ENCODE measurements around the gene ABCD3.

Gene ABCD3

DNA sequence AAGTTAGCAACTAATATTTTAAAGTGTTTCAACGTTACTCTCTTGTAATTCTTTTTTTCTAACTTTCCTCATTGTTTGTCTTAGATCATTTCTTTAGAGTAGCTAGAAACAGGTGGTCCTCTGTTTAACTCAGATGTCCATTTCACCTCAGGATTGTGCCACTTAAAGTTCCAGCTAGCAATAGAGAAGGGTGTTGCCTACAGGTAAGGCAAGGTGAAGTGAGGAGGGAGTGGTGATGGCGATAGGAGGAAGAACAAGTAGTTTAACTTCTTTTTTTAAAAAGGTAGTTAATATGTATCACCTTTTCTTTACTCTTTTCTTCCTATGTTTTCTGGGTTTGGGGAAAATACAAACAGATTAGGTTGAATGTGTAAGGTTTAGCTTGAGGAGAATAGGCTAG is 44.4 kb downstream of the ABCD3 start:
- no peak for DNase-seq (ENCODE audit: low read depth)

GRCh38 chr1:94463056-94463764 is 45.0 kb downstream of the ABCD3 start:
- no peak for DNase-seq (ENCODE audit: low read depth)

DNA sequence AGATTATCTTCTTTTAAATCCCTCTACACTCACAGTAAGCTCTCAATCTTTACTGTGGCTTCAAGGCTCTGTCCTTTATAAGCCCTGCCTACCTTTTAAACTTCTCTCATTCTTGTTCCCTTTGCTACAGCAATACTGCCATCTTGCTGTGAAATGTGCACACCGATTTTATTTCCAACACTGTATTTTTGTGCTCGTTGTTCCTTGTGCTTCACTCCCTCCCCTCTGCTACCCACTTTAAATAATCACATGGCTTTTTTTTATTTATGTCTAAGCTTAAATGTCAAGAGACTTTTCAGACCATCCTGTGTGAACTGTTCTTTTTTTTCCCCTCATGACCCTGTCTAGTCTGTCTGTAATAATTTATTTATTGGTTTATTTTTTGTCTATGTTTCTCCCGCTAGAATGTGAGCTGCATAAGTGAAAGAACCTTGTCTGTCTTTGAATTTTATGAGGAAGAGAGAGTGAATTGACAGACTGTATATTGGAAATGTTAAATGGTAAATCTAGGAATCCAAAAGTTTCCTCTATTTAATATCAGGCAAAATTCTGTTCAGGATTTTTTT is 45.7 kb downstream of the ABCD3 start:
- DNase-seq (ENCODE audit: low read depth), result no peak

DNA sequence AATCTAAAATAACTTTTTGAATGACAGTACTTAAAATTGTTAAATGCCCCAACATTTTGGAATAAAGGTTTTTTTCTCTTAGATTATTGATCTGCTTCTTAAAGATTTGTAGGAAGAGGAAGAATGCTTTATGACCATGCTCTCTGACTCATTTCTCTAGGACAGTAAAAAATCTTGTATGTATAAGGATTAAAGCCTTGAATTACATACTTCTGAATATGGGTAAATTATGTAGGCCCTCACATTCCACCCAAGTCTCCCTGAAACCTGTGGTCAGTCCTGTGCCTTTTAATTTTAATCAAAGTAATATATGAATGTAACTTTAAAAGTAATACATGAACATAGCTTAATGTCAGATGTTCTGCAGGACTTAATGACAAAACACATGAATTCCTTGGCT is 50.5 kb downstream of the ABCD3 start:
- DNase-seq (ENCODE audit: low read depth), result no peak

DNA sequence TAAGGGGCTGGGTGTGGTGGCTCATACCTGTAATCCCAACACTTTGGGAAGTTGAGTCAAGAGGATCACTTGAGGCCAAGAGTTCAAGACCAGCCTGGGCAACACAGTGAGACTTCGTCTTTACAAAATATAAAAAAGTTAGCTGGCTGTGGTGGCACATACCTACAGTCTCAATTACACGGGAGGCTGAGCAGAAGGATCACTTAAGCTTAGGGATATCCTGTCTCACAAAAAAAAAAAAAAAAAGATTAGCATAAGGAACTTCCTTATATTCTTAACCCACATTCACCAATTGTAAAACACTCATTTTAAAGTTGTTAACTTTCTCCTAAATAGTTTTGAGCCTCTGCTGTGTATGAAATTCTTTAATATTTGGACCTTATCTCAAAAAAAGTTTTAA is 53.1 kb downstream of the ABCD3 start:
- no peak for DNase-seq (ENCODE audit: low read depth)

DNA sequence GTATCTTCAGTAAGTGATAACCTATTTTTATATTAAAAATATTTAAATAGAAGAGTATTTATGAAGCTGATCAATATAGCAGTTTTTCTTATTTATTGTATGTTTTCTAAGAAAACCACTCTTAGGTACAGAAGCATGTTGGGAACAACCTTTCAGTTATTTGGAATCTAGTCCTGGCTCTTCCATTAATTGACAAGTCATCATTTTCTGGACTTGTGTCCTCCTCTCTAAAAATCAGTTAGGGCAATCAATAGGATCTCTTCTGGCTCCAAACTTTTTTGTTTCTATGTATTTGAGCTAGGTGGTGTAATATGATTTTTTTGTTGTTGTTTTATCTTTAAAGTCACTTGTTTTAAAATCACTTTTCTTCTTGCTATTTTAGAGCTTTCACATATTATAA is 57.0 kb downstream of the ABCD3 start:
- no peak for DNase-seq (ENCODE audit: low read depth)

- no peak for DNase-seq (ENCODE audit: low read depth)
These were observed 61.5 kb downstream of the ABCD3 start for GRCh38 chr1:94479682-94480081.

DNA sequence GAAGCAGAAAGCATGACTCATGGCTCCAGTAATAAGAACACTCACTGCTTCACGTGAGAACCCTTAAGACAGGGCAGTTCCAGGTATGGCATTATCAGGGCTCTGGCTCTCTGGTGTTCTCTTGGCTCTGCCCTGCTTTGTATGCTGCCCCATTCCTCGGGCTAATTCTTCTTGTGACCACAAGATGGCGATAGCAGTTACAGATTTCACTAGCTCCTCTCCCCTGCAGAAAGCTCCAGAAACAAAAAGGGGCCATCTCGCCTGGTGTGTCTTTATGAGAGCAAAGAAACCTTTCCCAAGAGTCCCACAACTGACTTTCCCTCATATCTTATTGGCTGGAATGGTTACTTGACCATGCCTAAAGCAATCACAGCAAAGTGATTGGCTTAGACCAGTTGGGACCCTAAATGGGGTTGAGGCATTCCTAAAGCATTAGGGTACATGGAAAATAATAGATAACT is 63.3 kb downstream of the ABCD3 start:
- no peak for DNase-seq (ENCODE audit: low read depth)

DNA sequence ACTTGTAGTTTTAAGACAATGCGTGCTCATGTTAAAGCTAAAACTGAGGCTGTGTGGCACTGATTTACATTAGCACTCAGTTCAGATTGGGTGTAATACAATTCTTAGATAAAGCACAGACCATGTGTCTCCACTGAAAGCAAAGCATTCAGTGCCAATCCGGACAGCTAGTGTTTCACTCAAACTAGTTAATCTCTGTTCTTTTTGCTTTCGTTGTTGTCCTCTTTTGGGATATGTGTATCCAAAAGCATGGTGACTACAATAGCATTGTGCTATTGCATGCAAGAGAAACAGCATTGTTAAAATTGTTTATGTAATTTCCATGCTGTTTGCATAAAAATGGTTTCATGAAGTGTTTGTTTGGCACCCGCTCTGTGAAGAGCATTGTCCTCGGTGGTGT is 68.8 kb downstream of the ABCD3 start:
- no peak for DNase-seq (ENCODE audit: low read depth)

DNA sequence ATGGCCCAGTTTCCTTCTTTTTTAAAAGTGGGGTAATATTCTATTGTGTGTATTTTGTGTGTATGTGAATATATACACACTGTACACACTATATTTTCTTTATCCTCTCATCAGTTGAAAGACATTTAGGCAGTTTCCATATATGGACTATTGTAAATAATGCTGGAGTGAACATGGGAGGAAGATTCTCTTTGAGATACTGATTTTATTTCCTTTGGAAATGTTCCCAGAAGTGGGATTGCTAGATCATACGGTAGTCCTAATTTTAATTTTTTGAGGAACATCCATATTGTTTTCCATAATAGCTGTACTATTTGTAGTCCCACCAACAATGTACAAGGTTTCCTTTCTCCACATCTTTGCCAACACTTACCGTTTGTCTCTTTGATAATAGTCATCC is 72.4 kb downstream of the ABCD3 start:
- no peak for DNase-seq (ENCODE audit: low read depth)

- DNase-seq (ENCODE audit: low read depth), result no peak
These were observed 78.0 kb downstream of the ABCD3 start for GRCh38 chr1:94496076-94496755.

DNA sequence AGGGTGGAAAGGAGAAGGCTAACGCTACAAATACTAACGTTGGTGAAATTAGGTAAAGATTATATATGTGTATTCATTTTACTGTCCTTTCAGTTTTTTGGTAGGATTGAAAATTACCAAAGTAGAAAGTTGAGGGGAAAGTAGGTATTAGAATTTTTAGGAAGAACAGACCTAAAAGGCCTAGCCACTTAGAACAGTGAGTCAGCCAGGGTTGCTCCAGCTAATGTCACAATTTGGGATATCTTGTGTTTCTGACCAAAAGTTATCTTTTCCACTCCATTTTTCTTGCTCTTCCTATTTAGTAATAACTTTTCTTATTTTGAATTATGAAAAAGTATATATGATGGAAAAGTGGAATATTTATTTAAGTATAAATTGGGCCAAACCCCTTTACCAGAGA is 83.2 kb downstream of the ABCD3 start:
- DNase-seq (ENCODE audit: low read depth), result no peak

DNA sequence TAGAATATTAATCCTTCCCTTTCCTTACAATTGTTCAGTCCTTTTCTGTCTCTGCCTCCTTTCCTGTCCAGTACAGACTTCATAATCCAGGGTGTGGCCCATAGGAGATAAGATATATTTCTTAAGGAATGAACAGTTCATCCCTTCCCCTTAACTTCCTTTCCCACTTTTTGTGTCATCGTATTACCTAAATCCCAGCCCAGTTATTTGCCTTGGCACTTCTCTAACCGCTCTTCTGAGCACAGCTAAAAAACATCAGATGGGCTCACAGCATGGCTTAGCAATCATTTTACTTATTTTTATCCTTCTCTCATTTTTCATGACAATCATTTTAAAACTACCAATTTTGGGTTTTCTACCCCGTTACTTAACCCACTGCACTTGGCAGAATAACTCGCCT is 83.7 kb downstream of the ABCD3 start:
- no peak for DNase-seq (ENCODE audit: low read depth)

GRCh38 chr1:94503153-94503552 is 85.0 kb downstream of the ABCD3 start:
- no peak for DNase-seq (ENCODE audit: low read depth)

DNA sequence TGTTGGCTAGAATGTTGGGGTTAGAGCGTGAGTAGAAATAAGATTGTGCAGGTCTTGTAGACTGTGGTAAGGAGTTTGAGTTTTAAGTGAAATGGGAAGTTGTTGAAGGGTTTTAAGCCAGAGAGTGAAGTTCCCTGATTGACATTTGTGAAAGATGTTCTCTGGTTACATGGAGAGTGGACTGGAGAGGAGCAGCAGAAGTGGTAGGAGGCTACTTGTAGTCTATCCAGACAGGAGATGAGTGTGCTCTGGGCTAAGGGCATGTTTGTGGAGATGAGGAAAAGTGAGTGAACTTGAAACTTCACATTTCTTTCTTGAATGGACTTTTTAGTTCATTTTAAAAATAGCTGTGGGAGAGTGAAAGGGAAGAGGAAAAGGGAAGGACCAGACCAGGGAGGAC is 86.4 kb downstream of the ABCD3 start:
- DNase-seq (ENCODE audit: low read depth), result no peak

DNA sequence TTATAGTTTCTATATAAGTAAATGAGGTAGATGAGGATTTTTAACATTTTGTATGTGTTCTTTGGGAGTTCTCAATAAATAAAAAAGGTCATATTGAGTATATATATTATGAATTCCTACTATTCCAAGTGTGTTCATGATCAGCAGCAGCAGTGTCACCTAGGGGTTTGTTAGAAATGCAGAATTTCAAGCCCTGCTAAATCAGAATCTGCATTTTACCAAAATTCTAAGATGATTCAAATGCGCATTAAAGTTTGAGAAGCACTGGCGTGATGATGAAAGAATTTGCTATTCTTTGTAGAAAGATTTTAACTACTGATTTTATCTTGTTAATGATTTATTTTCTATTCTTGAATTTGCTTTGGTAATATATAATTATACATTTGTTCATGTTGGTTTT is 94.6 kb downstream of the ABCD3 start:
- DNase-seq (ENCODE audit: low read depth), result no peak

DNA sequence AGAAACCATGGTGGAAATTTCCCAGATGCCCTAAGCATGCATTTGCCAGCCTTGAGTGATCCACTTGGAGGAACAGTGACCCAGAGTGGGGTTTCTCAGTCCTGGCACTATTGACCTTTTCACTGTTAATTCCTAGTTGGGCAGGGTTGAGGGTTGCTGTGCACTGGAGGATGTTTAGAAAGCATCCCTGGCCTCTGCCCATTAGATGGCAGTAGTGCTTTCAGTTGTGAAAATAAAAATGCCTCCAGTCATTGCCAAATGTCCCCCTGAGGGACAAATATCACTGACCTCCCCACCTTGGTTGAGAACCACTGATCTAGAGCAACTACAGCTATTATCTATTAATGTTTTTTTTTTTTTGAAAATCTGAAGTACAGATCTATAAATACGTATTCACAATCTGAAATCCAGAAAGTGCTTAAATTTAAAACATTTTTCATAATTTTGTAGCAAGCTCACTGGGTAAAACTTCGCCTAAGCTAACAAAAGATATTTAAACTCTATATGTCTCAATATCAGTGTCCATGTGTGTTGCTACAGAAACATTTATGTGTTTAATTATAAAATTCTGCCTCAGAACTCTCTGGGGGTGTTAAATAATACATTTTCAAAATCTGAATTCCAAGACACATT is 96.0 kb downstream of the ABCD3 start:
- no peak for DNase-seq (ENCODE audit: low read depth)

DNA sequence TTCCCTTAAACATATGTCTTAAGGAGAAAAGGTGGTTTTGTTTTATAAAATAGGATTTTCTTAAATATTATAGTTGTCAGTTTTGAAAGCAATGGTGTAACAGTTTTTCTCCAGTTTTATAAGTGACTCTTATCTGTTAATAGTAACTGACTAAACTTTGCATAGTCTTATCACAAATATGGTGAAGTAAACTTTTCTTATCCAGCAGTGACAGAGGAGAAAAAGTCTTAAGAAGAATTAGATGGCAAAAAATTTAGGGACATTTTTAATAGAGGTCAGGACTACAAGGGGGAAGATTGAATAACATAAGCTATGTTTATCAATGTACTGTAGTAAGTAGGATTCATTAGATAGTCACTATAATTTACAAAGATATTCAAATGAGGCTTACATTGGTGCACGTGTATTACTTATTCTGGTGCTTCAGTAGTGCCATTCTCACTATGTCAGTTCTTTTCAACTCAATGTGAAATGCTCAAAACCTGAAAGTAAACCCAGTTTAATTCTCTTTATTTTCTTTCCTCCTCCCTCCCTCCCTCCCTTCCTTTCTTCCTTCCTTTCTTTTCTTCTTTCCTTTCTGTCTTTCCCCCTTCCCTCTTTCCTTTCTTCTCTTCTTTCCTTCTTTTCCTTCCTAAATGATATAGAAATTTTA is 97.2 kb downstream of the ABCD3 start:
- DNase-seq (ENCODE audit: low read depth), result no peak

GRCh38 chr1:94519351-94519750 is 101.2 kb downstream of the ABCD3 start:
- DNase-seq (ENCODE audit: low read depth), result no peak

GRCh38 chr1:94522304-94522703 is 104.1 kb downstream of the ABCD3 start:
- no peak for DNase-seq (ENCODE audit: low read depth)

GRCh38 chr1:94524531-94524930 is 106.3 kb downstream of the ABCD3 start:
- no peak for DNase-seq (ENCODE audit: low read depth)

DNA sequence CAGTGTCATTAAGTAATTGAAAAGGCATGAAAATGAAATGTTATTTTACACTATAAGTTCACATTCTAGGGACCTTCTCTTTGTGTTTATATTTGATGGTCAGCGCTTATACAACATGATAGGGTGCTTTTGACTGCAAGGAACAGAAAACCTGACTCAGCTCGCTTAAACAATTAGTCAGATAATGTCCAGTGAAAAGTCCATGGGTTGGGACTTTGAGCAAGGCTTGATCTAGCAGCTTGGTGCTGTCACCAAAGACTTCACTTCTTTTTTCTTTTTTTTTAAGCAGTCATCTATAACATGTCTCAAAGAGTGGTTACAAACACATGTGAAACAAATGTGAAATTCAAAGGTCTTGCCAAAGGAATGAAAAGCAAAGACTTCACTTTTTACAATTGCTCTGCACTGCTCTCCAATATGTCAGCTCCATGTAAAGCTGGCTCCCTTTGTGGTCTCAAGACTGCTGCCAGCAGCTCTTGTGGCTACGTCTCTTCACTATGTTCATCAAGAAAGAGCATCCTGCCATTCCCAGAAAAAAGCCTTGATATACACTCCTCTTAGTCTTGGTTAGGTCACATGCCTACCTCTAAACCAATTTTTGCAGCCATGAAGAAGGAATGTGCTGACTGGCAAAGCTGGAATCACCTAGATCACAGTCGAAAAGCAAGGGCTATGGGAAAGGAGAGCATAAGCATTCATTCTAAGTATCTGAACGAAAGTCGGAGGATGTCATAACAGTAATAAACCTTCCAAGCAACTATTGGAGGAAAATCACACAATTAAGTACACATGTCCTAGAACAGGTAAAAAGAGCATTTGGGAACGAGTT is 108.2 kb downstream of the ABCD3 start:
- DNase-seq (ENCODE audit: low read depth), result no peak

All from activated T-helper 1 cell treated with Interleukin-2 at 50 U/mL for 16 hours (primary cell).